HG03521 (cell line): ENCODE results near the gene FAT3.

Source experiments
- ATAC-seq: cut with Tn5 transposase; IDR thresholded peaks from one replicate; pipeline ENCODE4 v1.9.1; 2021; ENCODE audit warnings: mild to moderate bottlenecking, moderate library complexity; ENCODE audit not compliant: unreplicated experiment

FAT3 gene

GRCh38 chr11:92224407-92225124 lies at the start of gene FAT3:
Gene FAT3 (plus strand): TSS chr11:92224818. CDS start chr11:92352113, 127,295 bp downstream.
- ATAC-seq, result no peak

GRCh38 chr11:92179017-92179670 lies 45.5 kb upstream of the FAT3 start:
- no peak for ATAC-seq

GRCh38 chr11:92180226-92180625 lies 44.4 kb upstream of the FAT3 start:
- no peak for ATAC-seq

GRCh38 chr11:92180664-92181251 lies 43.9 kb upstream of the FAT3 start:
- ATAC-seq, result no peak

GRCh38 chr11:92190535-92191206 lies 33.9 kb upstream of the FAT3 start:
- ATAC-seq, result no peak

GRCh38 chr11:92192141-92192540 lies 32.5 kb upstream of the FAT3 start:
- no peak for ATAC-seq

- ATAC-seq, result no peak
Observed at GRCh38 chr11:92198268-92198667, 26.4 kb upstream of the FAT3 start.

GRCh38 chr11:92199991-92200390 lies 24.6 kb upstream of the FAT3 start:
- ATAC-seq, result no peak

GRCh38 chr11:92204731-92205130 lies 19.9 kb upstream of the FAT3 start:
- ATAC-seq, result no peak

- ATAC-seq, result no peak
Observed at GRCh38 chr11:92206441-92206840, 18.2 kb upstream of the FAT3 start.

- ATAC-seq, result no peak
Observed at GRCh38 chr11:92211576-92212167, 12.9 kb upstream of the FAT3 start.

GRCh38 chr11:92212530-92212929 lies 12.1 kb upstream of the FAT3 start:
- ATAC-seq, result no peak

- no peak for ATAC-seq
Observed at GRCh38 chr11:92216789-92217188, 7.8 kb upstream of the FAT3 start.

- ATAC-seq, result no peak
Observed at GRCh38 chr11:92219476-92219875, 5.1 kb upstream of the FAT3 start.

- no peak for ATAC-seq
Observed at GRCh38 chr11:92222701-92223100, 1.9 kb upstream of the FAT3 start.

GRCh38 chr11:92224054-92224406 lies 588 bp upstream of the FAT3 start:
- ATAC-seq, result no peak

- no peak for ATAC-seq
Observed at GRCh38 chr11:92225125-92225567, 528 bp downstream of the FAT3 start.

- no peak for ATAC-seq
Observed at GRCh38 chr11:92225568-92226330, 1.1 kb downstream of the FAT3 start.

- no peak for ATAC-seq
Observed at GRCh38 chr11:92226331-92227229, 2.0 kb downstream of the FAT3 start.
